DMS79 treated with DMSO at 0.1 percent for 48 hours (cell line): Measurements from ENCODE around the gene CFAP45.

Experiments
- DNase-seq: peaks from one replicate; lab custom pipeline; 2025; lab: John Stamatoyannopoulos, UW

Gene CFAP45

GRCh38 chr1:159900086-159900680 lies at the start of gene CFAP45:
Gene CFAP45, minus strand, starts transcription at chr1:159900165. Its CDS starts 67 bp downstream, at chr1:159900098.
- DNase-seq: peak; percentile 56

DNA sequence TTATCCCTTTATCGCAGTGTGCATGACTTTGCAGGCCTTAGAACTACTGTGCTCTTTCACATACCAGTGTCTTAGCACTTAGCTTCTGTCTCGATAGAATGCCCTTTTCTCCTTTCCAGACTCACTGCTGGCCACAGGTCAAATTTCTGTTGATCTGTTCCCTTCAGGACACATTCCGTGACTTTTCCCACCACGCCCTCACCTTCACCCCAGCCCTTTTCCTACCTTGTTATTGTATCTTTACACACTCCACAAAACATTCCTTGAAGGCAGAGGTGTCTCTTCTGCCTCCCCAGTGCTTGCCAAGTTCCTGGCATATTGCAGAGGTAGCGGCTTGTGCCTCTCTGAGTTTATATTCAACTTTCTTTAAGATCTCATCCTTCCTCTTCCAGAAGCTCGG lies 49.2 kb upstream of the CFAP45 start:
- DNase-seq: no peak

DNA sequence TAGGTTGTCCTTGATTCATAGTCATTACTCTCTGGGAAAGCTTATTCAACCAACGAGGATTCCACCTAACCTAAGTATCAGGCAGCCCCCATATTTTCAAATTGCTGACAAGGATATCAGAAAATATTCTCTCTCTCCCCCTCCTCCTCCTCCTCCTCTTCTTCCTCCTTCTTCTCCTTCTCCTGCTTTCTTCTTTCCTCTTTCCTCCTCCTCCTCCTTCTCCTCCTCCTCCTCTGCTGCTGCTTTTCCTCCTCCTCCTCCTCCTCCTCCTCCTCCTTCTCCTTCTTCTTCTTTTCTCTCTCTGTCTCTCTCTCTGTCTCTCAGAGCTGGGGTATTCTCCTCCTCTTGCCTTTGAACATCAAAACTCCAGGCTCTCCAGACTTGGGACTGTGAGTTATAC lies 48.0 kb upstream of the CFAP45 start:
- DNase-seq: no peak

DNA sequence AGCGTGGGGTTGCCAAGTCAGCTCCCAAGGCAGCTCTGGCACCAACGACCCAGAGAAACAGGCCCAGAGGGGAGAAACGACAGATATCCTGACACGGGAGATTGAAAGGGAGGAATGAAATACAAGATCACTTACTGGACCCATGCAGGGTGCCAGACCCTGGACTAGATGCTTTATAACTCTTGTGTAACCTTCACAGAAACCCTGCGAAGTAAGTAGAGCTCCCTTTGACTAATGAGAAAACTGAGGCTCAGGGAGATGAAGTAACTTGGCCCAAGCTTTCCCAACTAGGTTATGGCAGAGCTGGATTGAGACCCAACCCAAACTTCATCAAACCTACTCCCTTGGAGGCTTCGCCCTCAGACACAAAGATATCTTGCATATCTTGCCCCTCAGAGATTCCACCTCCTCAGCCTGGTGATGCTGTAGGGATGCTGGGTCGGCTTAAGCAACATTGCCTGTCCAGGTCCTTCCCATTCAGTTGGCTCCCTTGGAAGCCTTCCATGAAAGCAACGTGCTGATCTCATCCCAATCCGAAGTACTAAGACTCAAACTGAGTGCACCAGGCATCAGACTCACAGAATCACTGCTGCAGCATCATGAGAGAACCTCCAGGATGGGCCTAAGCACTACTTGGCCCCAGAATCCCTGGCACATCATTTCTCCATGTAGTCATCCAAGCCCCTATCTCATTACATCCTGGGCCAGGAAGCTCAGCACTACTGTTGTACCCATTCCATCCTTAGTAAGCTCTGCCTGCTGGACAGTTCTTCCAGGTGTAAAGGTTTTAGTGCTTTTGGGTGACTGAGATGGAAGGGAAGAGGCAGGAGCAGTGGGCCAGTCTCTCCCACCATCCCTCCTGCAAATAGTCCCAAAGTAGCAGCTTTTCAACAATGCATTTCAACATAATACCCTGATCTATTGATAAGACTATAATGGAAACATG lies 46.5 kb upstream of the CFAP45 start:
- DNase-seq: peak; percentile 55

DNA sequence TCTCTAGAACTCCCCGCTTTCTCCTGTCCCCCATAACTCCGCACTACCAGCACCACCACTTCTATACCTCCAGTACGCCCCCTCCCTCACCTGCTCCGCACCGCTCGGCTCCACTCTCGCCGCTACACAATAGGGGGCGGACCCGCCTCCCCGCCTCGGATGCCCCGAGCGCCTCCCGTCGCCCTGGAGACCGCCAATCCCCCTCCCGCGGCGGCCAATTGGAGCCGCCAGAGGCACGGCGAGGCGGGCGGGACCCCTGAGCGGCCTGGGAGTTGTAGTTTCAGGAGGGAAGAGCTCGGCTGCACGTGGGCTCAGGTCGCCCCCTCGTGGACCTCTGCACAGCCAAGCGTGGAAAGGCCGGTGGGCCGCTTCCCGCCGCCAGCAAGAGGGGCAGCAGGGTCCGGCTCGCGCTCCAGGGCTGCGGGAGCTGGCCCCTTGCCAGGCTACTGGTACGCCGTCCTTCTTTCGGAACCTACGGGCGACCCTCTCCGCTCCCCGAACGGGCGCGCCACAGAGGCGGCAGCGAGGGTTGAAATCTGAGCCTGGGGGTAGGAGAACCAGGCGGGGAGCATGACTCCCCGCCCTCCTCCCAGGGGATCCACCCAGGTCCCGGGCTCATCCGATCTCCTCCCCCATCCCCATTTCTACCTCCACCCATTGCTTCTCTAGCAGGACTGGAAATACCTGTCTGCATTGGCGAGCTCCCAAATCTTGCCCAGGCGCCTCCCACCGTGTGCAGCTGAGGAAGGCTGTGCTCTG lies 45.7 kb upstream of the CFAP45 start, which contains the start of gene IGSF9:
TSS of gene IGSF9 (minus strand) at position 131 of the 759 bp plus-strand sequence. CDS start 2,159 bp downstream, outside the sequence.
- DNase-seq: peak; percentile 94

DNA sequence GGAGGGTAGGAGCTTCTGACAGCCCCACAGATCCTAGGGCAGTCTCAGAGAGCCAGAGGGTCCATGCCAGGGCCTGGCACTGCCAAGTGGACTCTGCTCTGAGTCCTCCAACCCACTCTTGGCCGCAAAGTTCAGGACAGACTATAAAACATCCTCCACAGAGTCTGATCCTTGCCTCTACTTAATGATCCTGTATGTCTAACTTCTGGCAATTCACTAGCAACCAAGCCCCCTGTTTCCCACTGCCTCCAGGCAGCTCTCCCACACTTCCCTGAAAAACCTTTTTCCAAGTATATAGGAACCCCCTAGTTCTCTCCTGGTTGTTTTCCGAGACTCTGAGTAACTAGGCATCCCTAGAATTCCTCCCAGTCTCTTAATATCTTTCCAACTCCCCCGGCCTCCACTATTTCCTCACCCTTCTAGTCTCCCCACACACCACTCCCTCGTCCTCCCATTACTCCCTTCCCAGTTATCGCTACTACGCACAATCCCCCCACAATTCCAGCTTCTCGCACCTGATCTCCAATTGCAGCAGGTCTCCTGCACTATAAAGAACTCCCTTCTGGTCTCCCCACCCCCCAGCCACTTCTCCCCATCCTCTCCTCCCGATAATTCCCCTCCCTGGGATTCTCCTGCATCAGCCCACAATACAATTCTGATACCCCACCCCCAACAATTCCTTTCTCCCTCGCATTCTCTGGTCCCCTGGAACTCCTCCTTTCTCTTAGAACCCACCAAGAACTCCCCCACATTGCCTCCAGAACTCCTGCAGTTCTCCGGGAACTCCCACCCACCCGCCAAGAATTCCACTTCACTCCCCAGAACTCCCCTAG lies 44.9 kb upstream of the CFAP45 start:
- peak; percentile 66 for DNase-seq

DNA sequence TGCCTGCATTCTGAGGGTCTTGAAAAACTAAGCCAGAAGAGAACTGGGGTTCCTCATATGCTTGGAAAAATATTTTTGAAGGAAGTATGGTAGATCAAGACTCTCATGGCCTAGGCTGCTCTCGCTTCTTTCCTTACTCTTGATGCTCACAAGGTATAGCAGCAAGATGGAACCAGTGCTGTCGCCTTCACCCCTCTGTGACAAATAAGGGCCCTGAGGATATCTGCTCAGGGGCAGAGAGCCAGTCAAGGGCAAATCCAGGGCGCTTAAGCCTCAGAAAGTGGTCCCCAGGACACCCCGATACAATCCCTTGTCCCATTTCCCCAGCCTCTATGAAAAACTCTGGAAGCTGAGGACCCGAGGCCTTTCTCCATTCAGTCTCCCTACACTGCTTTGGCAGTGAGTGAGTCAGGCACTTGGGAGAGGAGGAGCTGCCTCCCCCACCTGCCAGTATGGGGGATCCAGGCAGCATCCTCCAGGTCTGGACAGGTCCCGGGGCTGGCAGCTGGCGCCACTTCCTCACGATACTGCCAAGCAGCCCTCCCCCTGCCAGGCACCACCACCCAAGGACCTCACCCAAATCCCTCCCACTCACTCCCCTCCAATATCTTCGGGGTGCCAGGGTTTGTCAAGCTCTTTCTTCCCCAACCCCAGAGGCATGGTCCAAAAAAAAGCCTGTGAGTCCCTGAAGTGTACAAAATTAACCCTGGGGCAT lies 44.1 kb upstream of the CFAP45 start:
- DNase-seq: peak; percentile 82

GRCh38 chr1:159943278-159943640 lies 43.3 kb upstream of the CFAP45 start:
- no peak for DNase-seq

DNA sequence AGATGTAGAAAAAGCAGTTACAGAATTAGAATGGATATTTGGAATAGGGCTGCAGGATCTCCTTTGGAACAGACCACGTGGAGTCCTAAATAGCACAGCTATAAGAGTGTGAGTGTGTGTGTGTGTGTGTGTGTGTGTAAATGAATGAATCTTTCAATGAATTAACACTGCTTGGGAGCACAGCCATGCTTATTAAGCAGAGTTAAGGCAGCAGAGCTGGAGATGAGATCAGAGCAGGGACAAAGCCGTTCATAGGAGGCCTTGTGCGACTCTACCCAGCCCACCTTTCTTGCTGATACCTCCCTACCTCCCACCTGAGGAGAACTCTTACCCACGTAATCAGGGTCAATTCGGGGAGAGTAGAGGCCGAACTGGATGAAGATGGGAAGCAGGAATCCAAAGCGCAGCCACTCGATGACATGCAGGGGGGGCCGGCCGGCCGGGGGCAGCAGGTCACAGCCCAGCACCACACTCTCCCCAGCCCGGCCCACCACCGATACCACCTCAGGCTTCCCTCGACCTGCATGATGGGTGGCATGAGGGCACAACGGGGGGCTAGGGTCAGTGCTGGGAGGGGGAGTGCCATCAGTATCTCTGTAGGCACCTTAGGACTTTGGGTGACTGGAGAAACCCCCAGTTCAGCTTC lies 42.8 kb upstream of the CFAP45 start:
- no peak for DNase-seq

DNA sequence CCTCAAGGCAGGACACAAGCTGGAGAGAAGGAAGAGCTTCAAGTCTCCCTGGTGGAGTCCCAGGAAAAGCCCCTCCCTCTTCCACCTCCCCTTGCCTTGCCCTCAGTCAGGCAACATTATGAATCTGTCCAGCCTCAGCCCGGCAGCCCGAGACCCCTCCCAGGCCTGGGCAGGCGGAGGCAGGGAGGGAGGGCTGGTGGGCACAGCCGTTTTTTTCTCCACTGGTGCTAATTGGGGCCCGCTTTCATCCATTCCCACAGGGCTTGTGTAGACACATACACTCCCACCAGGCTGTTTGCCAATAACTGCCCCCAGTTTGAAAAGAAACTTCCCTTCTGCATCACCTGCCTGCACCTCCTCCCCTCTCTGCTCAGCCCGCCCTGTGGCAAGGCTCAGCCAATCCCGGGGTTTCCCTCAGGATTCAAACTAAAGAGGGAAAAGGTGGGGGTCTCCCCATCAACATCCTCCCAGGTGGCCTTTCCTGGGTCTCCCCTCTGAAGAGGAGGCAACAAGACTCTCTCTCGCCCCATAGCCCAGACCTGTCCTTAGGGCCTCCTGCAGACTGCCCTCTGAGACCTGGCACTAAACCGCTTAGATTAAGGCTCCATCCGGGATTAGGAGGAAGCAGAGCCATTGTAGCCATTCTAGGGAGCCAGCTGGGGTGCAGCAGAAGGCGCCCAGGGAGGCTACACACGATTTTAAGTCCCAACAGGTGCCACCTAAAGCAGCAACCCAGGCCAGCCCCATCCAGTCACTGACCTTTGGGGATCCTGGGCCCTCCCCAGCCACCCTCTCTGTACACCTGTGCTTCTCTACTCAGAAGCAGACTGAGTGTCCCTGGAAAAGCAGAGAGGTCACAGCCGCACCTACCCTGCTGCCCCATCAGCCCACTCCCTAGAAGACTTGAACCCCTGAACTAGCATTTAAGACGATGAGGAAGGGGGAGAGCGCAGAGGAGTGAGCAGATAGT lies 41.9 kb upstream of the CFAP45 start:
- peak; percentile 89 for DNase-seq

DNA sequence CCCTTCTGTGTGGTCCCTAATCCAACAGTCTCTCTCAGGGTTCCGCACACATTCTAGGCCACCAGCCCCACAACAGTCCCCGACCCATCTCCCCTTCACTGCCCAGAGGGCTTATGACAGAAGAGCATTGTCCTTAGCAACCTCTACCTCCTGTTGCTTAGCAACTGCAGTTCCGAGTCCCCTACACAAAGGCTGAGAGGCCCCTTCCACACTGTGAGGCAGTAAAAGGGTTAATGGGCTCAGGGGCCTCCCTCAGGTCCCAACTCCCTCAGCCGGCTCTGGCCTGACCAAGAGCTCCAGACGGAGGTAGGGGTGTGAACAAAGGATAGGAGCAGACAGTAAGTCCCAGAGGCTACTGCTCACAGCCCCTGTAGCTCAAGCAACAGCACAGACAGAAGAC lies 41.2 kb upstream of the CFAP45 start:
- peak; percentile 66 for DNase-seq

DNA sequence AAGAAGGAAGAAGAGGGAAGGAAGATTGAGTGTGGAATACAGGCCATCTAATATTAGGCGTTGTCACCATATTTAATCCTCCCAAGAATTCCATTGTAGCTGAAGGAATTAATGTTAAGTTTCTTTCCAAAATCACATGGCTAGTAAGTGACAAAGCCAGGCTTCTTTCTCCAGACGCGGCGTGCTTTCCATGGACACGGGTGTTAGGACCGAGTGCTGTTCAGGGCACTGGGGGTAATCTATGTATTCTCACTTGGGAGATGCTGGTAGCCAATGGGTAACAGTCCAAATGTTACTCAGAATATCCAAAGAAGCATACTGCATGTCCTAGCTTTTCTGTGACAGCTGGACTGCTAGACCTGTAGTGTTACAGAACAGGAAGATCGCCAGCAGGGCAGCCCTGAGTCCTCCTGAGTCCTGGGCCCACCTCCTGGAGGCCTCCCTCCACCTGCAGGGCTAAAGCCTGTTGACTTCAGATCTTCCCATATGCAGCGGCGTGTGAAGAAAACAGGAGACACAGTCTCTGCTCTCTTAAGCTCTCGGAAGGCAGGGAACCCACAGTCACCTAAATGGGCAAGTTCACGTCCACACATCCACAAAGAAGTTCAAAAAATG lies 40.1 kb upstream of the CFAP45 start:
- no peak for DNase-seq

GRCh38 chr1:159939678-159940002 lies 39.7 kb upstream of the CFAP45 start:
- DNase-seq: no peak

DNA sequence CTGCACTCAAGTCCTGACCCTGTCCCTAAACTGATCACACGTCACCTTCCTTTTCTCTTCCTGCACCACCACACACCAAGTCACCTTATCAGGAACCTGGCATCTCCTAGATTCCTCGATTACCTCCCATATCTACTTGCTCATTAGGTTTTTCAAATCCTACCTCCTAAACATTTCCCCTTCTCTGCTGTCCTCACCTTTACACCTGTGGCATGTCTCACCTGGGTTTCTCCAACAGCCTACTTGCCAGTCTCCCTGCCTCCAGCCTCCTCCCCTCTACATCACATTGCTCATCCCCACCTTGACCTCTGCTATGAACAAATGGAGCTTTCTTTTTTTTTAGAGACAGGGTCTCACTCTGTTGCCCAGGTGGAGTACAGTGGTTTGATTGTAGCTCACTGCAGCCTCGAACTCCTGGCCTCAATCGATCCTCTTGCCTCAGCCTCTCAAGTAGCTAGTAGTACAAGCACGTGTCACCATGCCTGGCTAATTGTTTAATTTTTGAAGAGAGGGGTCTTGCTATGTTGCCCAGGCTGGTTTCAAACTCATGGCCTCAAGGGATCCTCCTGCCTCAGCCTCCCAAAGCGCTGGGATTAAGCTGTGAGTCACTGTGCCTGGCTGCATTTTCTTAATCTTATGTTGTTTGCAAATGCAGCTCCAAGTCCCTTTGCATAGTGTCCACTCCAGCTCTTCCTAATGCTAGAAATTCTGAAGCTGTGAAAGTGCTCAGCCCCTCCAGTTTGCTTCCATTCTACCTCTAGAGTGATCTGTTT lies 39.1 kb upstream of the CFAP45 start:
- no peak for DNase-seq

GRCh38 chr1:159938211-159938852 lies 38.4 kb upstream of the CFAP45 start:
- DNase-seq: no peak

DNA sequence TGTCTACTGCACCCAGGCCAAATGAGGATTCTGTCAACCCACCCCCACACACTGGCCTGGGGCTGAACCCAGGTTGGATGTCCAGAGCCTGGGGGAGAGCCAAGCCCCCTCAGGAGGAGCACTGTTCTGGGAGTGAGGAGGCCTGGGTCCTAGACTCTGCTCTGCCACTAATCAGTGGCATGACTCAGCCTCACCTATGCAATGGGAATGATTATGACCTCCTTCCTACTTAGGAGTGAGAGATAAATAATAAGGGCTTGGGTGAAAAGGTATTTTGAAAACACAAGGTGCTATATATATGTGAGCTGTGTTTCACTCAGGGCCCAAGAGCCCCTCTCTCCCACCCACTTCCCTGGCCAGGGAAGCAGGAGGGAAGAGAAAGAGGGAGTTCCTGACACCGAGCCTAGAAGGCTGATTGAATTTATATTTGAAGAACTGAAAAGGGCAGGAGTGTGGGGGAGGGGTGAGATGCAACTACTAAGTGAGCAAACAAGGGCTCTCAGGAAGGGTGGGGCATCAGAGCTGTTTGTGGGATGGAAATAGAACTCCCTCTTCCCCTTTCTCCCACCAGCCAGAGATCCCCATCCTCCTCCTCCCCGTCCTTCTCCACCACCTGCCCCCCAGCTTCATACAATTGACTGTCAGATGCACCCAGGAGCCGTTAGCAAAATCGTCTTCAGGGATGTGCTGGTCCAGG lies 37.2 kb upstream of the CFAP45 start:
- peak; percentile 51 for DNase-seq

GRCh38 chr1:159936273-159936904 lies 36.4 kb upstream of the CFAP45 start:
- DNase-seq: peak; percentile 52
